HG02623 (cell line): ENCODE data around the gene KLHL3.
A peak's percentile ranks its signal among the peaks of the same experiment; 100 is the strongest.
"Not testable (repeated sequence)": the region's sequence is repeated elsewhere in the genome, so short reads cannot be mapped to it uniquely, and the experiment has no call there.

Experiments
- ATAC-seq: cut with Tn5 transposase; IDR thresholded peaks from one replicate; pipeline ENCODE4 v1.9.1; 2021; ENCODE audit warnings: moderate library complexity; ENCODE audit not compliant: unreplicated experiment

Gene KLHL3, protein sequence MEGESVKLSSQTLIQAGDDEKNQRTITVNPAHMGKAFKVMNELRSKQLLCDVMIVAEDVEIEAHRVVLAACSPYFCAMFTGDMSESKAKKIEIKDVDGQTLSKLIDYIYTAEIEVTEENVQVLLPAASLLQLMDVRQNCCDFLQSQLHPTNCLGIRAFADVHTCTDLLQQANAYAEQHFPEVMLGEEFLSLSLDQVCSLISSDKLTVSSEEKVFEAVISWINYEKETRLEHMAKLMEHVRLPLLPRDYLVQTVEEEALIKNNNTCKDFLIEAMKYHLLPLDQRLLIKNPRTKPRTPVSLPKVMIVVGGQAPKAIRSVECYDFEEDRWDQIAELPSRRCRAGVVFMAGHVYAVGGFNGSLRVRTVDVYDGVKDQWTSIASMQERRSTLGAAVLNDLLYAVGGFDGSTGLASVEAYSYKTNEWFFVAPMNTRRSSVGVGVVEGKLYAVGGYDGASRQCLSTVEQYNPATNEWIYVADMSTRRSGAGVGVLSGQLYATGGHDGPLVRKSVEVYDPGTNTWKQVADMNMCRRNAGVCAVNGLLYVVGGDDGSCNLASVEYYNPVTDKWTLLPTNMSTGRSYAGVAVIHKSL

DNA sequence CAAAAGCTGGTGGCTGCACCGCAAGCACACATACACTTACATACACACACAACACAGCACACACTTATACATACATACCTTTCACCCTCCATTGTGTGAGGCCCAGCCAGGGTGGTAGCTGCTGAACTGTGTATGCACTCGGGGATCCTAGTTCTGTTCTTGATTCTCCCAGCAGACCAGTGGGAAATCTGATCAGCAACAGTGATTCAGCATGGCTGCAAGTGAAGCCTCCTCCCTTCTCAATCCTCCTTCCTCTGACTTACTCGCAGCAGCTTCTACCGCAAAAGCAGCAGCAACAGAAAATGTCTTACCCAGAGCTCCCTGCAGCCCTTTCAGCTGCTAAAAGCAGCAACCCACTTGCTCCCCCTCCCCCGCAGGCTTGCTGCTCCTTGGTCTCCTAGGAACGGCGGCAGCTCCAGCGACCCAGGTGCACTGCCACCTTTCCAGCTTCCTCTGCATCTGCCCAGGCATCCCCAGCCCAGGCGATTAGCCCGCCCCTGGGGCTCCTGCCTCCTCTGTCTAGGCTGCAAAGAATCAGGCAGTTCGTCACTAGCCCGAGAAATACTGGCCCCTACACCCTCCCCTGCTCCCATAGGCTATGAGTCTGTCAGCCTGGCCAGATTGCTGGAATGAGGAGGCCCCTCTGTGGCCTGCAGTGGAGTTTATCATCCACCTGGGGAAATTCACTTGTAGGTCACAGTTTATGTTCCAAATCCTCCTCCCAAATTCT, at the start of gene KLHL3:
Gene KLHL3, minus strand, starts transcription at position 535 of the 730 bp plus-strand sequence. Its CDS starts 443 bp downstream, at position 92.
- peak; percentile 49 for ATAC-seq

DNA sequence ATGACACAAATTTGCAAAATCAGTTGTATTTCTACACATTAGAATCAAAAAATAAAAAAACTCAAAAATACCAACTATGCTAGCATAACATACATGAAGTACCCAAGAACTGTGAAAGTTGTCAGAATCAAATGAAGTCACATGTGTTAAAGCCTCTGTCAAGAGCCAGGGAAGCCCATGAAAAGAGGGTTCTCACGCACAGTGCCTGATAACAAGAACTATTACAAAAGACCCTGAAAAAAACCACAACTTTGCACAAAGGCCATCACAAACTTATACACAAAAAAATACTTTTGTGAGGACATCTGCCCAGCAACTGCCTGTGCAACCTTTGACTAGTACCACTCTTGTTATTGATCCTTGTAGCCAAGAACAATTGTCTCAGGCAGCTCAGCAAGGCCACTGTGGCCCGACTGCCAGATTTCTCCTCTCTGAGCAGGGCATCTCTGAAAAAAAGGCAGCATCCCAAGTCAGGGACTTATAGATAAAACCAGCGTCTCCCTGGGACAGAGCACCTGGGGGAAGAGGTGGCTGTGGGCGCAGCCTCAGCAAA, 47.2 kb upstream of the KLHL3 start:
- ATAC-seq, result no peak

DNA sequence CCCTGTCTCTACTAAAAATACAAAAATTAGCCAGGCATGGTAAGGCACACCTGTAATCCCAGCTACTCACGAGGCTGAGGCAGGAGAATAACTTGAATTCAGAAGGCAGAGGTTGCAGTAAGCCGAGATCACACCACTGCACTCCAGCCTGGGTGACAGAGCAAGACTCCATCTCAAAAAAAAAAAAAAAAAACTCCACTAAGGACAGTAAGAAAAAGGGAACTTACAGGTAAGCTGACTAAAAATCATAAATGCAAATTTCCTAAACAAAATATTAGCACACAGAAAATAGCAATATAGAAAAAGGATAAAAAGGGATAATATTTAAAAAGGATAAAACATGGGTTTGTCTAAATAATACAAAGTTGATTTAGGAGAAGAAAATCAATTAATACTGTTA, 46.2 kb upstream of the KLHL3 start:
- no peak for ATAC-seq

DNA sequence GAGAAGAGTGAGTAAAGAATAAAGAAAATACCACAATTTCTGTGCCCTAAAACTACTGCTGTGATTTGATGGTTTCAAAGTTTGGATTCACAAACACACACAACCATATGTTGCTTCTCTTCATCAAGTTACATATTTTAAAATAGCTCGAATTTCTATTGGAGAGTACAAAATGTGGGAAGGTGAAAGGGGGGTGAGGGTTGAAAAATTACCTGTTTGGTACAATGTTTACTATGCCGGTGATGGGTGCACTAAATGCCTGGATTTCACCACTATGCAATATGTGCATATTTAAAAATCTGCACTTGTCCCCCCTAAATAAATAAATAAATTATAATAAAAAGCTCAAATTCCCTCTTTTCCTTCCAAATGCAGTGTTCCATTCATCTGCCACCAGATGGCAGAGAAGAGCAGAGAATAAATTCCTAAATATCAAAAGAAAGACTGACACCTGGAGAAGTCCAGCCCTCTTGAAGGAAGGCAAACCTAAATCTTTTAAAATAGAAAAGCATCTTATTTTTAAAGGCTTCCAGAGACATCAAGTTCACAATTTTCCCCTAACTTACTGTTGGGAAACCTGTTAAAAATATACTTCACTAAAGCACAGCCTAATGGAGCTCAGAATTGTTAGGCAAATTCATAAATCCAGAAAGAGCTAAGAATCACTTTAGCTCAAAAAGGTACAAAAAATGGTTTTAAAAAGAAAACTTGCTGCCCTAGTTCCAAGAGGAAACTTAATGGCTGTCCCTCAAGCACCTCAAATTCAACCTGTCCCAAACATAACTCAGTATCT, 43.1 kb upstream of the KLHL3 start:
- ATAC-seq, result no peak

DNA sequence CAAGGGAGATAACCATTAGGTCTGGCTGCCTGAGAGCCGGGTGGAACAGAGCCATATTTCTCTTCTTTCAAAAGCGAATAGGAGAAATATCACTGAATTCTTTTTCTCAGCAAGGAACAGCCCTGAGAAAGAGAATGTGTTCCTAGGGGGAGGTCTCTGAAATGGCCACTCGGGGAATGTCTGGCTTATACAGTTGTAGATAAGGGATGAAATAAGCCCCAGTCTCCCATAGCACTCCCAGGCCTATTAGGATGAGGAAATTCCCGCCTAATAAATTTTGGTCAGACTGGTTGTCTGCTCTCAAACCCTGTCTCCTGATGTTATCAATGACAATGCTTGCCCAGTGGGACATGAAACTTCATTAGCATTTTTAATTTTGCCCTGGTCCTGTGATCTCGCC, 32.0 kb upstream of the KLHL3 start:
- ATAC-seq, result not testable (repeated sequence)

DNA sequence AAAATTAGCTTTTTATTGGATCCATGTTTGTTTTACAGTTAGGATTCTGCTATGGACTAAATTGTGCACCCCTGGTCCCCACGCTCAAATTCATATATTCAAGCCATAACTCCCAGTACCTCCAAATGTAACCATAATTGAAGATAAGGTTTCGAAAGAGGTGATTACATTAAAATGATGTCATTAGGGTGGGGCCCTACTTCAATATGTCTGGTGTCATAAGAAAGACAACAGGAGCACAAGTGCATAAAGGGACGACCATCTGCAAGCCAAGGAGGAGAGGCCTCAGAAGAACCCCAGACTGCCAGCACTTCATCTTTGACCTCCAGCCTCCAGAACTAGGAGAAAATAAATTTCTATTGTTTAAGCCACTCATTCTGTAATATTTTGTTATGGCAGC, 25.7 kb upstream of the KLHL3 start:
- ATAC-seq, result no peak

DNA sequence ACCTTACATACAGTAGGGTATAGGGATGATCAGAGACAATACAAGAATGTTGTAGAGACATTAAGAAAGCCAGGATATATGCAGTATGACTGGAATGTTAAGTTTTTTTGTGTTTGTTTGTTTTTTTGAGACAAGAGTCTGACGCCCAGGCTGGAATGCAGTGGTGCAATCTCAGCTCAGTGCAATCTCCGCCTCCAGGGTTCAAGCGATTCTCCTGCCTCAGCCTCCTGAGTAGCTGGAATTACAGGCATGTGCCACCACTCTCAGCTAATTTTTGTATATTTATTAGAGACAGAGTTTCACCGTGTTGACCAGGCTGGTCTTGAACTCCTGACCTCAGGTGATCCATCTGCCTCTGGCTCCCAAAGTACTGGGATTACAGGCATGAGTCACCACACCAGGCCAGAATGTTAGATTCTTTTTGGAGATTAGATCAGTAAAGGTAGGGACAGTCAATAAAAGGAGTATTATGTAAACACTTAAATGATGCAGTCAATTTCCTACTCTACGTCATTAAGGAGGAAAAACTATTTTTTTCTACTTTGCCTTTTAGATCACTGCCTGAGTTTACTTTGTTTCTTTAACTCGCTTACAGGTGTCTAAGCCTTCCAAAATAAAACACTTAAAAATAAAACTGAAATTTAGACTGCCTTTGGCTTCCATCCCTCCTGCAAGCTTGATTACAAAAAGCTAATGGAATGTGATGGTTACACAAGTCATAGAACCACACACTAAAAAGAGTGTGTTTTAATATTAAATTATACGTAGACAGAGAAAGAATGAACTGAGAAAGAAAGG, 25.0 kb upstream of the KLHL3 start:
- ATAC-seq, result no peak

DNA sequence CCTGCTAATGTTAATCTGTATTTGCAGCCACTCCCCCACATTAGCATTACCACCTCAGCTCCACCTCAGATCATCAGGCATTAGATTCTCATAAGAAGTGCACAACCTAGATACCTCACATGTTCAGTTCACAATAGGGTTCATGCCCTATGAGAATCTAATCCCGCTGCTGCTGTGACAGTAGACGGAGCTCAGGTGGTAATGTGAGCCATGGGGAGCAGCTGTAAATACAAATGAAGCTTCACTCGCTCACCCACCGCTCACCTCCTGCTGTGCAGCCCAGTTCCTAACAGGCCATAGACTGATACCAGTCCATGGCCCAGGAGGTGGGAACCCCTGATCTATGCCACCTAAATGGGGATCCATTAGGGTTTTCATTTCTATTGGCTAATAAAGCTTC, 24.4 kb upstream of the KLHL3 start:
- ATAC-seq, result no peak

DNA sequence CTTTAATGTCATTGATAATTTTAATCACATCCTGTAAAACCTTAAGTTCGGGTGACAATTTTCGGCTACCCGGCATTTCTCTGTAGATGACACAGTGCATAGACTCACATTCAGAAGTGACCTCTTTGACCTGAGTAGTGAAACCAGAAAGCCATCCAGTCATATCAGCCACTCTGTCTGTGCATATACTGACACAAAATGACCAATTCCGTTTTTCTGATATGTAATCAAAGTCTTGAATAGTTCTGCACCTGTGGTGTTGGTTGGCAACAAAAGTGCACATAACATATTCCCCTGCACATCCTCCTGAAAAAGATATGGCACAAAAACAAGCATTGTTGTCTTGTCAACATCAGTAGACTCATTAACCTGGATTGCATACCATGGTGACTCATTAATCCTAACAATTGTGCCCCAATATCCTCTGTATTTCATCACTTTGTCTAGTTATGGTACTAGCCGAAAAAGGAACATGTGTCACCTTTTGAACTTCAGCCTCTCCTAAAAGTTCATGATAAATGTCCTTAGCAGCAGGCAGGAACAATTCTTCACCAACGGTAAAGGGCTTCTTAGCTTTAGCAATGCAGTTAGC, 22.9 kb upstream of the KLHL3 start:
- no peak for ATAC-seq

DNA sequence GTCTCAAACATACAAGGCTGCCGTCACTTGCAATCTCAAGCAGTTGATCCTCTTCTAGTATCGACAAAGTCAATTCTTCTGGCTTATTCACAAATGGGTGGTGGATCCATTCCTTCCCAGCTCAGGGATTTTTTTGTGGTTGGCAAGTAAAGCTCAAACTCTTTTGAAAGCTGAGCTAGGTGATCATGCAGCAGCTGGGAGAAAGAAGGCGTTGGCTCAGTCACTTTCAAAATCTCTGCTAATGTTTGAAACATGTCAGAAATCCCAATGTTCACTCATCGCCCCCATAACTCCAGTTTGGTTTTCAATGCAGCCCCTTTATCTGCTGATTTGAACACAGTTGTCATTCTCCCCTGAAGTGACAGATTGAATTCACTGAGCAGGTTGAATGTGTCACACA, 22.2 kb upstream of the KLHL3 start:
- no peak for ATAC-seq

DNA sequence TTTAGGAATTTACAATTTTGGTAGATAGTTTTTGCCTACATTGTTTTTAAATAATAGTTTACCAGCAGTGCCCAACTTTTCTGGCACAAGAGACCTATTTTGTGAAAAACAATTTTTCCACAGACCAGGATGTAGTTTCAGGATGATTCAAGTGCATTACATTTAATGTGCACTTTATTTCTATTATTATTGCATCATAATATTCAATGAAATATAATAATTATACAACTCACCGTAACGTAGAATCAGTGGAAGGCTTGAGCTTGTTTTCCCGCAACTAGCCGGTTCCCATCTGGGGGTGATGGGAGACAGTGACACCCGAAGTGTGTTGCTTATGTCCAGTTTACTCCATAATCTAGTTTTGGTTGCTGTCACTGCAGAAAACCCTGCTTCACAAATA, 21.7 kb upstream of the KLHL3 start:
- ATAC-seq, result no peak

DNA sequence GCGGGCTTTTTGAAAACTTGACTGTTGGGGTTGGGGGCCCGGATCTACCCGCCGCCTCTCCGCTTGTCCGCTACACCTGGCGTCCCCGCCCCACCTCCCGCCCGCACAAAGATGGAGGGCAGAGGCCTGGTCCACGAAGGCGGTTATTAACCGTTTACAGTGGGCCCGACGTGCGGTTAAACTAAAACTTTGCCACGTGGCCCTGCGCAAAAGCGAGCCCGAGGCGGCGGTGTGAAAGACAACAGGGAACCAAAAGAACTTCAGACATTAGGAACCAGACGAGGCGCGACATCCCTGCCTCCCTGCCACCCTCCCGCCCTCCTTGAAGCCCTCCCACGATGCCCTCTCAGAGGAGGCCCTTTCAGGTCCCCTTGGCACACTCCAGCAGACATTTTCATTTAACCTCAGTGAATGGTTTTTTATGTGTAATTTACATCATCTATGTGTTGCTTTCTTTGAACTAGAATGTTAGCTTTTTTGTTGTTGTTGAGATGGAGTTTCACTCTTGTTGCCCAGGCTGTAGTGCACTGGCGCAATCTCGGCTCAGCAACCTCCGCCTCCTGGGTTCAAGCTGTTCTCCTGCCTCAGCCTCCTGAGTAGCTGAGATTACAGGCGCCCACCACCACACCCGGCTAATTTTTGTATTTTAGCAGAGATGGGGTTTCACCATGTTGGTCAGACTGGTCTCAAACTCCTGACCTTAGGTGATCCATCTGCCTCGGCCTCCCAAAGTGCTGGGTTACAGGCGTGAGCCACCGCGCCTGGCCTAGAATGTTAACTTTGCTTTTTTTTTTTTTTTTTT, 19.3 kb upstream of the KLHL3 start:
- peak; percentile 10 for ATAC-seq

DNA sequence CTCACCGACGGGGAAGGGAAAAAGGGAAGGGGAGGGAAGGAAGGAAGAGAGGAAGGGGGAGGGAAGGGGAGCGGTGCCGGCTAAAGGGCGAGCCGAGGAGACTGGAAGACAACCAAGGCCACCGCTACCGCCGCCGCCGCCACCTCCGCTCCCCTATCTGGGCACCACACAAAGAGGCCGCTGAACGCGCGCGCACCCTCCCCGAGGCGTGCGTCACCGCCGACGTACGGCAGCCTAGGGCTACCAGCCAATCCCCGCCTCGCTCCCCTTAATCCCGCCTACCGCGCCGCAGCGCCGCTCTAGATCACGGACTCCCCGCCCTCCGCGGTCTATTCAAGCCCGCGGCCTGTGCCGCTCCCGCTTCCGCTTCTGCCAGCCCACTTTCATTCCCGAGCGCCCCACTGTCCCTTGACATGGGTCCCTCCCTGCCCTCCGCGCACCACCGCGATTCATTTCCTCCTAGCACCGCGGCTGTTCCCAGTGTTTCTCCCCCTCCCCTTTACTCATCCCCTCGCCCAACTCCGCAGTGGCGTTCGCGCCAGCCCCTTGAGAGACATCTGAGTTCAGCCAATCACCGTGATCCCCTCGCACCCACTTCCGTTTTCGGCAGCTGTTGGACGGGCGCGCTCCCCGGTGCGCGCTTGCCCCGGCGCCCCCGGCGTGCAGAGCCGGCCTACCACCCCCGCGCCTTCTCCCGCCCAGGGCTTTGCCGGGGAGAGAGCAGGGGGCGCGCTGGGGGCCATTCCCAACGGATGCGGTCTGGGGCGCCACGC, 18.5 kb upstream of the KLHL3 start, which contains the start of gene HNRNPA0:
Gene HNRNPA0, minus strand, starts transcription at position 176 of the 773 bp plus-strand sequence. CDS start 297 bp downstream, outside the sequence.
- peak; percentile 83 for ATAC-seq

DNA sequence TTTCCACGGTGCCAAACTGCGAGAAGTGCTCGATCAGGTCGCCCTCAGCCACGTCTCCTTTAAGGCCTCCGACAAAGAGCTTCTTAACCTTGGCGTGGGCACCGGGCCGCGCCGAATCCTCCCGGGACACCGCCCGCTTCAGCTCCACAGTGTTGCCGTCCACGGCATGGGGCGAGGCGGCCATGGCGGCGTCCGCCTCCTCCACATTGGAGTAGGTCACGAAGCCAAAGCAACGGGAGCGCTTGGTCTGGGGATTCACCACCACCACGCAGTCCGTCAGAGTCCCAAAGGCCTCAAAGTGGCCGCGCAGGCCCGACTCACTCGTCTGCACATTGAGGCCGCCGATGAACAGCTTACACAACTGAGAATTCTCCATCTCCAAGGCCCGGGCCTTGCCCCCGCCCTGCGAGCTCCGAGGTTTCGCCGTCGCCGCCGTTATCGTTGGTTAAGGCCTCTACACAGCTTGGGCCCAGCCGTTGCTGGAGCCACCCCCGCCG, 17.9 kb upstream of the KLHL3 start:
- ATAC-seq, result peak; percentile 6

DNA sequence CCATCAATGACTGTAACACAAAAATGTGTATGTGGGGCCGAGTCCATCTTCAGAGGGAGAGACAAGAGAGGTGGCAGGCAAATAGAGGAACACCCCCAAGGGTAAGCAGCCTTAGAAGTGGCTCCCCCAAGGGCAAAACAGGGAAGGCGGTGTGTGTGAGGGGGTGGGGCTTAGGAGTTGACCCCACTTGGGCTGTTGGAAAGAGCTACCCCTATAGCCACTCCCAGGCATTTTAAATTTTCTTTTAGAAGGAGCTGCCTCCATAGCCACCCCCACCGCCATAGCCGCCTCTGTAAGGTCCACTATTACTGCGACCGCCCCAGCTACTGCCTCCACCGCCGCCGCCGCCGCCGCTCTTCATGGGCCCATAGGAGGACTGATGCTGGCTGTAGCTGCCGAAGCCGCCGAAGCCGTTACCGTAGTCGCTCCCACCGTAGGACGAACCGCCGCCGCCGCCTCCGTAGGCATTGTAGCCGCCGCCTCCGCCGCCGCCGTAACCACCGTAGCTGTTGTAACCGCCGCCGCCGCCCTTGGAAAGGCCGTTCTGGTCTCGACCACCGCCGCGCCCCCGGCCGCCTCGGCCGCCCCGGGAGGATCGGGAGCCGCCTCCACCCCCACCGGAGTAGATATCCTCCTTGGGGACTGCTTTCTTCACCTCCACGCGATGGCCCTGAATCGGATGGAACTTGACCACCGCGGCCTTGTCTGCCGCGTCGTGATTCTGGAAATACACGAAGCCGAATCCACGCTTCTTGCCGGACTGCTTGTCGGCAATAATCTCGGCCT, 17.2 kb upstream of the KLHL3 start:
- no peak for ATAC-seq

DNA sequence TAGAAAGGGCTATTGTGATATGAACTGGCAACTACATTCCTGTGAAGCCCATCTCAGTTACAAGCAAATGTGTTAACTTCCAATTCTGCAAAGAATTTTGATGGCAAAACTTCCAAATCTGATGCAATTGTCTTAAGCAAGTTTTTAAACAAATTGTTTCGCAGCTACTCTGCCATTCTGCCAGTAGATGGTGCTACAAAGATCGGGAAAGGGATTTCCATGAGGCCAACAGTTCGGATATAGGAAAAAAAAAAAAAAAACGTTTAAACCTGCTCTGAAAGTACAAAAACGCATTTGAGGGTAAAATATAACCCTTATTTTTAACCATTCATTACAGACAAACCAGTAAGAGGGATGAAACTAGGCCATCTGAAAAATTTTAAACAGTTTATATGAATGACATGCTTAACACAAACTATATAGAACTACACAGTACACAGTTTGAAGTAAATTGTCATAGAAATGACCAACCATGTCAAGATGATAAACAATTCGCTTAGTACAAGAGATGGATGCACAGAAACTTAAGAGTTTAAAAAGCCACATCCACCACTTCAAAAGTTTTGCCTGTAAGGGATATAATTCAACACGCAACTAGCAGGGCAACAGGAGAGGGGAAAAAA, 16.1 kb upstream of the KLHL3 start:
- no peak for ATAC-seq

DNA sequence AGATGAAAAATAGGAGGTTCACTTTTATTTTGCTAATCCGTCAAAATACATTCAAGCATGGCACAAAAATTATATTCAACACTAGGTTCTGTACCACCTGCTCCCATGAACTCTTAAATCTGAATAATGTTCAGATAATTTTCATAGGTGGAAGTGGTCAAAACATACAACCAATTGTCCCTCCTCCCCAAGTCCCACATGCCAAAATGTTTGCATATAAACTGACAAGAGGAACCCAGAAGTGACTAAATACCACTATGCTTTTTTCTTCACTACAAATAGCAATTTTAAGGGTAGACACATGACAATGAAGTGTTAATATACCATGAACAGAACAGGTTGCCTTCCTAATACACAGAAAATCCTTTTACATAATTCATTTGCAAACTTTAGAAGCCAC, 14.5 kb upstream of the KLHL3 start:
- ATAC-seq, result no peak
